ENCODE data around the gene MCC. TPM values are rescaled to one million over a fixed set of nuclear protein-coding genes. Genes with fewer than 3 reads are reported as not detected.

The MCC gene
- total and polyA plus RNA-seq, 12 donors: 4.2 to 34.1 (median 25.2) TPM

DNA sequence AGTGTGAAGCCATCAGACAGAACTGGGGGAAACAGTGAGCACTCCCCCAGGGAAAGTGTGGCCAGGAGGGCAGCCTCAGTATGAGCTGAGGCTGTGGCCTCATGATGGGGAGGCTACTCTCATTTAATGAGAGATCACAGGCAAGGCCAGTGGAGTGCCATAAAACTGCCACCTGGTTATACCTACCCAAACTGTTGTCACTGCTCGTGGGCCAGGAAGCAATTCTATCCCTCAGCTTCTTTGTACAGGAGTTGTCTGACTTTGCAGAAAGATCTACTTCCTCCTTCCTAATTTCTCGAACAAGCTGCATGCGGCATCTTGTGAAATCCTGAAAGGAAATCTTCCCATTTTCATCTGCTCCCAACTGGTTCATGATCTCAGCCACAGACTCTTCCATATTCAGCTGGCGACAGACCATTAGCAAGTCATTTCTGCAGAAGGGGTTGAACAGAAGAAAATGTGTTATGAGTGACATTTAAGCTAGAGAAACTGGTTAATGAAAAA is 103.4 kb downstream of the MCC start:
- DNase-seq: no peak
- TF ChIP-seq, protein P1, sequence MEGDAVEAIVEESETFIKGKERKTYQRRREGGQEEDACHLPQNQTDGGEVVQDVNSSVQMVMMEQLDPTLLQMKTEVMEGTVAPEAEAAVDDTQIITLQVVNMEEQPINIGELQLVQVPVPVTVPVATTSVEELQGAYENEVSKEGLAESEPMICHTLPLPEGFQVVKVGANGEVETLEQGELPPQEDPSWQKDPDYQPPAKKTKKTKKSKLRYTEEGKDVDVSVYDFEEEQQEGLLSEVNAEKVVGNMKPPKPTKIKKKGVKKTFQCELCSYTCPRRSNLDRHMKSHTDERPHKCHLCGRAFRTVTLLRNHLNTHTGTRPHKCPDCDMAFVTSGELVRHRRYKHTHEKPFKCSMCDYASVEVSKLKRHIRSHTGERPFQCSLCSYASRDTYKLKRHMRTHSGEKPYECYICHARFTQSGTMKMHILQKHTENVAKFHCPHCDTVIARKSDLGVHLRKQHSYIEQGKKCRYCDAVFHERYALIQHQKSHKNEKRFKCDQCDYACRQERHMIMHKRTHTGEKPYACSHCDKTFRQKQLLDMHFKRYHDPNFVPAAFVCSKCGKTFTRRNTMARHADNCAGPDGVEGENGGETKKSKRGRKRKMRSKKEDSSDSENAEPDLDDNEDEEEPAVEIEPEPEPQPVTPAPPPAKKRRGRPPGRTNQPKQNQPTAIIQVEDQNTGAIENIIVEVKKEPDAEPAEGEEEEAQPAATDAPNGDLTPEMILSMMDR (IDR thresholded peaks at IDR 0.05): no peak
- Histone ChIP-seq H3K36me3 (no peaks in the 10 kb centered on the region), H3K9me3 (no peaks in the 10 kb centered on the region), H3K4me1 (peaks cover 0 to 12% (median 0%) of the 10 kb centered on the region in 9 donors), H3K27me3 (peaks cover 0 to 36% (median 0%) of the 10 kb centered on the region in 7 donors), H3K27ac (no peak overlapping the region), H3K4me3 (no peak overlapping the region)
- peak in 1 of 8 donors; percentile 22 for ATAC-seq
- intact Hi-C loops (cut with DNase I): loop anchor here in 3 of 10 donors (5.0 to 10.0 kb wide), 2 partner anchors 122 to 220 kb away; no protein-coding TSS in a partner anchor
- WGBS, 2 donors: 76 to 81% methylated on average over 4 of the region's 4 CpGs

DNA sequence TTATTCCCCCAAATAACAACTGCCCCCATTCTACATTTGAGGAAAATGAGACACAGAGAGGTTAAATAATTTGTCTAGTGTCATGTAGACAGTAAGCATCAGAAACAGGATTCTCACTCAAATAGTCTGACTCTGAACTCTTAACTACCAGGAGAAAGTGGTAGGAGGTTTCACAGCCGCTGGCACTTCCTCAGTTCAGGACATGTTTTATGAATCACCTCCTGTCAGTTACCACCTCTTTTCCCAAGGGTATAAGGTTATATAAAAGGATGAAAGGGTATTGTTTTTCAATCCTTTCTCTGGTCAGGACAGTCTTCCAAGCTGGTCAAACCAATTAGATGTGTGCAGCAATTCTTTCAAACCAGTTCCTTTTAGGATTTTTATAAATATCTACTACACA is 105.5 kb downstream of the MCC start:
- no peak for ATAC-seq
- H3K4me3 ChIP-seq: no peak overlapping the region
- TF ChIP-seq, protein P1 (IDR thresholded peaks at IDR 0.05): no peak
- H3K36me3 ChIP-seq: no peaks in the 10 kb centered on the region
- WGBS, 2 donors: 67 to 74% methylated on average over 1 of the region's 1 CpG
- intact Hi-C loops (cut with DNase I): loop anchor here in 3 of 10 donors (5.0 to 10.0 kb wide), 2 partner anchors 125 to 222 kb away; no protein-coding TSS in a partner anchor
- H3K27ac ChIP-seq: no peak overlapping the region
- H3K9me3 ChIP-seq: no peaks in the 10 kb centered on the region
- H3K4me1 ChIP-seq: peaks cover 0 to 27% (median 0%) of the 10 kb centered on the region in 9 donors
- DNase-seq: no peak
- H3K27me3 ChIP-seq: peaks cover 0 to 29% (median 0%) of the 10 kb centered on the region in 7 donors

DNA sequence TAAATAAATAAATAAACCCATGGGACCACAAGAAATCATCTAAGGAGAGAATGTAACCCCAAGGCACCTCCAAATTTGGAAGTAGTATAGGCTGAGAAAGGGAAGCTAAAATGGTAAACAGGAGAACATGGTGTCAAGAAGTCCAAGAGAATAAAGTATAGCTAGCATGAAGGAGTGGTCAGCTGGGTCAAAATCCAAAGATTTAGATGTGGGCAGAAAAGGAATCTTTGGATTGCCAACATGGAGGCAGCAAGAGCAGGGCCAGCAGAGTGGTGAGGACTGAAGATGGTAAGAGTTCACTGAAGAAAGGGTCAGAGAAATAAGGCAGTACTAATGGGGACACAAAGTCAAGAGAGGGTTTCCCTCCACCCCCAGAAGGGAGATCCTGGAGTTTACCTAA is 106.5 kb downstream of the MCC start:
- no peak overlapping the region for H3K4me3 ChIP-seq
- DNase-seq (no peak), ATAC-seq (no peak)
- no peaks in the 10 kb centered on the region for H3K36me3 ChIP-seq
- no peaks in the 10 kb centered on the region for H3K9me3 ChIP-seq
- TF ChIP-seq, protein P1 (IDR thresholded peaks at IDR 0.05): no peak
- intact Hi-C loops (cut with DNase I): loop anchor here in 5 of 10 donors (2.0 to 10.0 kb wide), 4 partner anchors 126 to 223 kb away; partner anchors contain the start of gene YTHDC2 (in 1 of the 5)
- H3K4me1 ChIP-seq: peaks cover 0 to 30% (median 0%) of the 10 kb centered on the region in 9 donors
- peaks cover 0 to 29% (median 0%) of the 10 kb centered on the region in 7 donors for H3K27me3 ChIP-seq
- no peak overlapping the region for H3K27ac ChIP-seq

DNA sequence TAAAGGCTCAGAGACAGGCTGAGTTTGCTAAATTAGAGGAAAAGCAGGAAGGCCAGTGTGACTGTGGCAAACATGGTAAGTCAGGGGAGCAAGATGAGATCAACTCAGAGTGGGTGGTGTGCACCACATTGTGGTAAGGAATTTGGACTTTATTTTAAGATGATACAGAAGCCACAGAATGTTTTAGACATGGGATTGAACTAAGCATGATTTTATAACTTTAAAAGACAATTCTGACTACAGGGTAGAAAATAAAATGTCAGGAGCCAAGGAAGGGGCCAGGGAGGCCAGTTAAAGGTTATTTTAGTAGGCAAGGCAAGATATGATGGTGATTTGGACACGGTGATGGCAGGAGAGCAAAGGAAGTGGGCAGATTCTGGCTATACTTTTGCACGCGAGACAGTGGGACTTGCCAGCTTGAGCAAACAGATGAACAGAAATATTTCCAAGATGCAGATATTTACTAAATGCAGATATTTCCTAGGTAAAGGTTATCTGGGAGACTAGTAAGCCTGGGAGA is 107.4 kb downstream of the MCC start:
- Histone ChIP-seq H3K9me3 (no peaks in the 10 kb centered on the region), H3K36me3 (no peaks in the 10 kb centered on the region), H3K4me1 (peaks cover 0 to 30% (median 0%) of the 10 kb centered on the region in 9 donors), H3K27me3 (peaks cover 0 to 32% (median 0%) of the 10 kb centered on the region in 7 donors), H3K4me3 (no peak overlapping the region), H3K27ac (no peak overlapping the region)
- WGBS, 2 donors: 37 to 57% methylated on average over 3 of the region's 3 CpGs
- intact Hi-C loops (cut with DNase I): loop anchor here in 5 of 10 donors (2.0 to 10.0 kb wide), 4 partner anchors 126 to 224 kb away; partner anchors contain the start of gene YTHDC2 (in 1 of the 5)
- peak in 2 of 8 donors; percentile 17 to 62 for ATAC-seq
- TF ChIP-seq, protein P1 (IDR thresholded peaks at IDR 0.05): no peak
- DNase-seq: no peak

Data from heart right ventricle (tissue), 16 donors.